NCI-H460 (cell line): Measurements from ENCODE around the gene TAPBP. TPM values are rescaled to one million over a fixed set of nuclear protein-coding genes. Genes with fewer than 3 reads are reported as not detected.
"Not testable (repeated sequence)": the region's sequence is repeated elsewhere in the genome, so short reads cannot be mapped to it uniquely, and the experiment has no call there.

ENCODE experiments used
- DNase-seq: peaks from one replicate; pipeline ENCODE4 v3.0.0-alpha.2; 2016; ENCODE audit warnings: low read depth; ENCODE audit errors: extremely low read depth
- polyA plus RNA-seq: library from polyadenylated mRNA; depleted of rRNA; stranded (reverse); fragments of >200 nt; gene quantifications from 2 replicates; pipeline ENCODE4 v1.2.3, GENCODE V29; 2014; cell fraction: nucleus; rRNA removed
- total RNA-seq: library from RNA; depleted of rRNA; stranded (reverse); fragments of >200 nt; shearing (Covaris generic); gene quantifications from 2 replicates; pipeline ENCODE4 v1.2.3, GENCODE V29; 2014; rRNA removed

Gene TAPBP
- total RNA-seq, result 45.3 and 58.5 TPM in 2 replicates
- 32.1 and 39.9 TPM in 2 replicates for polyA plus RNA-seq

- no peak for DNase-seq
Measured at GRCh38 chr6:33313709-33314514, at the start of gene TAPBP. Gene TAPBP, minus strand, starts transcription at chr6:33314078. Its CDS starts 37 bp downstream, at chr6:33314041.

GRCh38 chr6:33363486-33363885 lies 49.6 kb upstream of the TAPBP start:
- DNase-seq, result not testable (repeated sequence)

- no peak for DNase-seq
Measured at GRCh38 chr6:33359331-33359730, 45.5 kb upstream of the TAPBP start.

GRCh38 chr6:33357160-33357871 lies 43.4 kb upstream of the TAPBP start:
- DNase-seq, result not testable (repeated sequence)

- no peak for DNase-seq
Measured at GRCh38 chr6:33356295-33356694, 42.4 kb upstream of the TAPBP start.

- DNase-seq, result not testable (repeated sequence)
Measured at GRCh38 chr6:33355860-33356259, 42.0 kb upstream of the TAPBP start.

GRCh38 chr6:33347816-33348215 lies 33.9 kb upstream of the TAPBP start:
- no peak for DNase-seq

GRCh38 chr6:33346972-33347371 lies 33.1 kb upstream of the TAPBP start:
- not testable (repeated sequence) for DNase-seq

- DNase-seq, result peak; percentile 48
Measured at GRCh38 chr6:33344701-33345697, 31.1 kb upstream of the TAPBP start.

- no peak for DNase-seq
Measured at GRCh38 chr6:33343953-33344611, 30.2 kb upstream of the TAPBP start.

- not testable (repeated sequence) for DNase-seq
Measured at GRCh38 chr6:33343606-33343952, 29.7 kb upstream of the TAPBP start.

GRCh38 chr6:33339193-33339592 lies 25.3 kb upstream of the TAPBP start:
- DNase-seq, result no peak

GRCh38 chr6:33336495-33336894 lies 22.6 kb upstream of the TAPBP start:
- DNase-seq, result no peak

- no peak for DNase-seq
Measured at GRCh38 chr6:33335916-33336315, 22.0 kb upstream of the TAPBP start.

GRCh38 chr6:33333666-33334065 lies 19.8 kb upstream of the TAPBP start:
- DNase-seq, result no peak

GRCh38 chr6:33330736-33331135 lies 16.9 kb upstream of the TAPBP start:
- no peak for DNase-seq

GRCh38 chr6:33329058-33329457 lies 15.2 kb upstream of the TAPBP start:
- no peak for DNase-seq

GRCh38 chr6:33324125-33324524 lies 10.2 kb upstream of the TAPBP start:
- no peak for DNase-seq

GRCh38 chr6:33323623-33323948 lies 9.7 kb upstream of the TAPBP start:
- no peak for DNase-seq

GRCh38 chr6:33321227-33321626 lies 7.3 kb upstream of the TAPBP start:
- DNase-seq, result no peak
